LNCaP clone FGC (cell line): ENCODE data around the gene BEGAIN.

Experiments
- DNase-seq: peaks from one replicate; pipeline ENCODE4 v3.0.0-alpha.2; 2011; ENCODE audit warnings: low read depth
- H3K4me3 ChIP-seq: 2 replicates; pipeline ENCODE4 v1.5.1; 2011; ENCODE audit warnings: mild to moderate bottlenecking, low read depth, low read length, control low read depth
- TF ChIP-seq, protein P1 (sequence below): IDR thresholded peaks from 2 replicates; pipeline ENCODE4 v1.5.1; 2012; ENCODE audit warnings: mild to moderate bottlenecking; ENCODE audit not compliant: control insufficient read depth, insufficient read depth; ENCODE audit errors: extremely low read depth

The BEGAIN gene

DNA sequence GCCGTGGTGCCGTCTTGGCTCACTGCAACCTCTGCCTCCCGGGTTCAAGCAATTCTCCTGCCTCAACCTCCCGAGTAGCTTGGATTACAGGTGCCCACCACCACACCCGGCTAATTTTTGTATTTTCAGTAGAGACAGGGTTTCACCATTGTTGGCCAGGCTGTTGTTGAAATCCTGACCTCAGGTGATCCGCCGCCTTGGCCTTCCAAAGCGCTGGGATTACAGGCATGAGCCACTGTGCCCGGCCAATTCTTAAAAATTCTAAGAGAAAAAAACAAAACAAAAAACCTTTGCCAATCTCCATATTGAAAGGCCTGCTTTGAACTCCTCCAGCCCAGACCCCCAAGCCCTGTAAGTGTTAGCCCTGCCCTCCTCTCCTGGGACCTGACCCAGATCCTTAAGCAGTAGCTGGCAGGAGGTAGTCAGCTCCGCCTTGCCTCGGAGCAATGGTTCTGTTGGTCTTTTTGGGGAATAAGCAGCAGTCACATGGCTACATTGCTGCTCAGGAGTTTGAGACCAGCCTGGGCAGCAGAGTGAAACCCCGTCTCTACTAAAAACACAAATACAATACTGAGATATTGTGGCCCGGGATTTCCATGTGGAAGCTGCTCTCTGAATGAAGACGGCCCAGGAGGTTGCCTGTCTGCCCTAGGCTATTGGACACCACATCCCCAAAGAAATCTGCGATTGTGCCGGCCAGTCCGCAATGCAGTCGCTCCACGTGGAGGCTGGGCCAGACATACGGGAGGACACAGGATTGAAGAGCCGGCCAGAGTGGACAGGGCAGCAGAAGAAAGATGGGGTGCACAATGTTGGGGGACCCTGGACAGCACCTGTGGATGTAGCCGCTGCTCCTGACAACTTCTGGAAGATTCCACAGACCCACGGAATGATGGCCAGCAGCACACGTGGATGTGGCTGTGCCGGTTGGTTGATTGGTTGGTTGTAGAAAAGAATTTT is 28.8 kb upstream of the BEGAIN start:
- TF ChIP-seq, protein P1, sequence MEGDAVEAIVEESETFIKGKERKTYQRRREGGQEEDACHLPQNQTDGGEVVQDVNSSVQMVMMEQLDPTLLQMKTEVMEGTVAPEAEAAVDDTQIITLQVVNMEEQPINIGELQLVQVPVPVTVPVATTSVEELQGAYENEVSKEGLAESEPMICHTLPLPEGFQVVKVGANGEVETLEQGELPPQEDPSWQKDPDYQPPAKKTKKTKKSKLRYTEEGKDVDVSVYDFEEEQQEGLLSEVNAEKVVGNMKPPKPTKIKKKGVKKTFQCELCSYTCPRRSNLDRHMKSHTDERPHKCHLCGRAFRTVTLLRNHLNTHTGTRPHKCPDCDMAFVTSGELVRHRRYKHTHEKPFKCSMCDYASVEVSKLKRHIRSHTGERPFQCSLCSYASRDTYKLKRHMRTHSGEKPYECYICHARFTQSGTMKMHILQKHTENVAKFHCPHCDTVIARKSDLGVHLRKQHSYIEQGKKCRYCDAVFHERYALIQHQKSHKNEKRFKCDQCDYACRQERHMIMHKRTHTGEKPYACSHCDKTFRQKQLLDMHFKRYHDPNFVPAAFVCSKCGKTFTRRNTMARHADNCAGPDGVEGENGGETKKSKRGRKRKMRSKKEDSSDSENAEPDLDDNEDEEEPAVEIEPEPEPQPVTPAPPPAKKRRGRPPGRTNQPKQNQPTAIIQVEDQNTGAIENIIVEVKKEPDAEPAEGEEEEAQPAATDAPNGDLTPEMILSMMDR: no peak
- no peak overlapping the region for H3K4me3 ChIP-seq
- no peak for DNase-seq

- TF ChIP-seq, protein P1: no peak
Observed at GRCh38 chr14:100614803-100615202, 27.6 kb upstream of the BEGAIN start.

DNA sequence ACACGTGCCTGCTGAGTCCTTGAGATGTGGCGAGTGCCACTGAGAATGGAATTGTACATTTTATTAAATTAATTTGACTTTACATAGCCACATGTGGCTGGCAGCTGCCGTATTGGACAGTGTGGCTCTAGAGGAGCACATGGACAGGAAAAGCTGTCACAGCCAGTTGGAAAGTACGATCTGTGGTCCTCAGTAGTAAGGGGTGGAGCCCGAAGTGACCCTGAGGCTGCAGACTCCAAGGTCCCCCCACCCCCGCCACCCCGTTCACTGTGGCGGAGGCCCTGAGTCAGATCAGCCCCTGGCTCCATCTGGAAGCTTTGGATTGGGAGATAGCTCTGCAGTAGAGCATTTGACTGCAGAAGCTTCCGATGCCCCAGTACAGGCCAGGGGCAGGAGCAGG is 25.8 kb upstream of the BEGAIN start:
- TF ChIP-seq, protein P1: no peak
- no peak for DNase-seq
- no peak overlapping the region for H3K4me3 ChIP-seq

More at GRCh38 chr14:100614803-100615202, 27.6 kb upstream of the BEGAIN start:
- DNase-seq: no peak
- no peak overlapping the region for H3K4me3 ChIP-seq

- no peak overlapping the region for H3K4me3 ChIP-seq
- TF ChIP-seq, protein P1: no peak
- no peak for DNase-seq
Observed at GRCh38 chr14:100611811-100612480, 24.7 kb upstream of the BEGAIN start.

GRCh38 chr14:100610511-100611217 is 23.4 kb upstream of the BEGAIN start:
- no peak for DNase-seq
- TF ChIP-seq, protein P1: no peak
- no peak overlapping the region for H3K4me3 ChIP-seq

DNA sequence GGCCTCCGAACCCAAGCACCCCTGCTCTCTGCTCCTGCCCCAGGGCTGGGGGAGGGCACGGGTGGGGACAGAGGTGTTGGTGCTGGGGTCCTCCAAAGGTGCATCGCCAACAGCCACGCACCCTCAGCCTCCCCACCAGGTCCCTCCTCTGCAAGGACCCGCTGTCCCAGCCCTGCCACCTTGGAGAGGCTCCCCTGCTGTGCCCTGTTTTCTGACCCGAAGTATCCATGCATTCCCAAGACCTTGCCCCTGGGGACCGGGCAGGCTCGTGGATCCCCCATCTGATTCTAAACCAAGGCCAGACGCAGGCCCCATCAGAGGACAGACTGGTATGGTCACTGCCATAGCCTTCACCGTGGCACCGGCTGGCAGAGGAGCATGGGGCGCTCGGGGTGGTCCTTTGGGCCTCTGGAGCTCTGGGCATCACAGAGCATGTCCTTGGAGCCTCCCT is 22.7 kb upstream of the BEGAIN start:
- no peak for DNase-seq
- TF ChIP-seq, protein P1: no peak

More for the DNA sequence above, 22.7 kb upstream of the BEGAIN start:
- no peak overlapping the region for H3K4me3 ChIP-seq
